GM23338 (cell line): Measurements from ENCODE around the gene PHF20. TPM values are rescaled to one million over a fixed set of nuclear protein-coding genes. Genes with fewer than 3 reads are reported as not detected.
"Not testable (repeated sequence)": the region's sequence is repeated elsewhere in the genome, so short reads cannot be mapped to it uniquely, and the experiment has no call there.

ENCODE experiments used
- ATAC-seq: fragments of 200-7000 bp; cut with Tn5 transposase; 3 replicates; pipeline ENCODE4 v1.9.1; 2020
- DNase-seq: peaks from one replicate; pipeline ENCODE4 v3.0.0-alpha.2; 2015; ENCODE audit warnings: low spot score
- H2AFZ ChIP-seq: fragments of 200-600 bp; sonication (generic); 2 replicates; pipeline ENCODE4 v1.8.0; 2016; ENCODE audit warnings: antibody characterized with exemption, mild to moderate bottlenecking, moderate library complexity
- H3F3A ChIP-seq: fragments of 200-600 bp; sonication (generic); replicated peaks from 2 replicates; pipeline ENCODE4 v1.8.0; 2017; ENCODE audit warnings: antibody characterized with exemption, mixed run types, low read depth
- H3K27ac ChIP-seq: fragments of 200-600 bp; sonication (generic); 2 replicates; pipeline ENCODE4 v1.6.1; 2016; ENCODE audit warnings: low read depth
- H3K27me3 ChIP-seq: fragments of 200-600 bp; sonication (generic); 2 replicates; pipeline ENCODE4 v1.8.0; 2016; ENCODE audit warnings: mild to moderate bottlenecking, mixed run types, moderate library complexity; ENCODE audit not compliant: insufficient read depth
- H3K36me3 ChIP-seq: fragments of 200-600 bp; sonication (generic); 2 replicates; pipeline ENCODE4 v1.8.0; 2016; ENCODE audit warnings: mild to moderate bottlenecking; ENCODE audit not compliant: insufficient read depth
- H3K4me1 ChIP-seq: fragments of 200-600 bp; sonication (generic); 2 replicates; pipeline ENCODE4 v1.8.0; 2016; ENCODE audit warnings: mild to moderate bottlenecking, moderate library complexity; ENCODE audit not compliant: insufficient read depth
- H3K4me2 ChIP-seq: fragments of 200-600 bp; sonication (generic); 2 replicates; pipeline ENCODE4 v1.7.1; 2017; ENCODE audit warnings: mixed run types
- H3K4me3 ChIP-seq: fragments of 200-600 bp; sonication (generic); 2 replicates; pipeline ENCODE4 v1.6.1; 2016; ENCODE audit warnings: mixed run types
- H3K79me2 ChIP-seq: fragments of 200-600 bp; sonication (generic); replicated peaks from 2 replicates; pipeline ENCODE4 v1.8.0; 2017; ENCODE audit warnings: mild to moderate bottlenecking; ENCODE audit not compliant: insufficient read depth
- H3K9me2 ChIP-seq: fragments of 200-600 bp; sonication (generic); 2 replicates; pipeline ENCODE4 v1.8.0; 2017; ENCODE audit not compliant: insufficient read depth
- H4K20me1 ChIP-seq: fragments of 200-600 bp; sonication (generic); replicated peaks from 2 replicates; pipeline ENCODE4 v1.8.0; 2017; ENCODE audit warnings: mild to moderate bottlenecking; ENCODE audit not compliant: insufficient read depth
- H3K27ac Mint-ChIP-seq: 2 replicates; pipeline ENCODE4 v1.8.0; 2020; ENCODE audit warnings: inconsistent platforms, mild to moderate bottlenecking, moderate library complexity, mixed read lengths
- H3K27me3 Mint-ChIP-seq: 3 replicates; pipeline ENCODE4 v1.8.0; 2022; ENCODE audit warnings: low read depth, mild to moderate bottlenecking, moderate library complexity, mixed read lengths, inconsistent platforms; ENCODE audit not compliant: insufficient read depth, poor library complexity
- H3K36me3 Mint-ChIP-seq: 3 replicates; pipeline ENCODE4 v1.8.0; 2021; ENCODE audit warnings: low read depth, mild to moderate bottlenecking, inconsistent platforms, moderate library complexity, mixed read lengths
- H3K4me1 Mint-ChIP-seq: 3 replicates; pipeline ENCODE4 v1.8.0; 2020; ENCODE audit warnings: mild to moderate bottlenecking, inconsistent platforms, mixed read lengths
- H3K4me3 Mint-ChIP-seq: 3 replicates; pipeline ENCODE4 v1.8.0; 2021; ENCODE audit warnings: moderate library complexity, mild to moderate bottlenecking, inconsistent platforms, mixed read lengths
- H3K9me3 Mint-ChIP-seq: 3 replicates; pipeline ENCODE4 v1.8.0; 2020; ENCODE audit warnings: moderate library complexity, mild to moderate bottlenecking, inconsistent platforms, mixed read lengths
- CREB1 ChIP-seq: fragments of 250-450 bp; sonication (Bioruptor Pico); IDR thresholded peaks from 2 replicates; pipeline ENCODE4 v1.5.0; 2020; ENCODE audit warnings: low read depth, mild to moderate bottlenecking, moderate library complexity
- CTCF ChIP-seq, 2 experiments: fragments of 200-600 bp in 1 of 2; sonication (generic) in 1 of 2; conservative IDR thresholded peaks; 2 replicates each; pipeline versions ENCODE4 v1.5.1 to v1.6.1; 2016 to 2017; ENCODE audit warnings: antibody characterized with exemption in 2 of 2, low read depth in 2 of 2, mild to moderate bottlenecking in 2 of 2, moderate library complexity in 1 of 2
- ETS1 ChIP-seq: IDR thresholded peaks from 2 replicates; pipeline ENCODE4 v1.6.1; 2016; ENCODE audit warnings: antibody characterized with exemption
- EZH2phosphoT487 ChIP-seq: fragments of 200-600 bp; sonication (generic); IDR thresholded peaks from one replicate; pipeline ENCODE4 v1.8.1; 2018; ENCODE audit warnings: antibody characterized with exemption; ENCODE audit not compliant: unreplicated experiment
- JUNB ChIP-seq: IDR thresholded peaks from one replicate; pipeline ENCODE4 v1.6.1; 2016; ENCODE audit warnings: antibody characterized with exemption; ENCODE audit not compliant: unreplicated experiment
- NANOG ChIP-seq: IDR thresholded peaks from 2 replicates; pipeline ENCODE4 v1.6.1; 2016; ENCODE audit warnings: antibody characterized with exemption, borderline replicate concordance
- POLR2AphosphoS5 ChIP-seq: IDR thresholded peaks from 2 replicates; pipeline ENCODE4 v1.6.1; 2016; ENCODE audit warnings: antibody characterized with exemption, low read depth
- REST ChIP-seq: IDR thresholded peaks from one replicate; pipeline ENCODE4 v1.6.1; 2018; ENCODE audit warnings: antibody characterized with exemption; ENCODE audit not compliant: unreplicated experiment
- ZNF114 ChIP-seq: fragments of 250-450 bp; sonication (Bioruptor Pico); IDR thresholded peaks from 2 replicates; pipeline ENCODE4 v1.5.0; 2020; ENCODE audit warnings: mild to moderate bottlenecking, moderate library complexity
- ZNF462 ChIP-seq: fragments of 250-450 bp; sonication (Bioruptor Pico); IDR thresholded peaks from 2 replicates; pipeline ENCODE4 v1.5.0; 2020; ENCODE audit warnings: mild to moderate bottlenecking, moderate library complexity
- polyA plus RNA-seq: library from polyadenylated mRNA; unstranded; fragments of >200 nt; fragmentation: Nextera tagmentation; extraction: Ambion mirVana; gene quantifications from 2 replicates; pipeline ENCODE4 v1.2.1, GENCODE V29; 2016
- total RNA-seq: library from RNA; depleted of rRNA; stranded (reverse); fragments of >200 nt; shearing (Covaris generic); gene quantifications from 2 replicates; pipeline ENCODE4 v1.2.3, GENCODE V29; 2014

PHF20 gene
- total and polyA plus RNA-seq, 2 experiments from 2014 or later: 71.8 to 103 TPM

GRCh38 chr20:35895516-35895915, 123.7 kb downstream of the PHF20 start:
- not testable (repeated sequence) for H3K9me3 Mint-ChIP-seq, H3K4me1 Mint-ChIP-seq, H3K27ac Mint-ChIP-seq, H4K20me1 ChIP-seq, H3F3A ChIP-seq, H3K4me3 Mint-ChIP-seq, H3K36me3 Mint-ChIP-seq, H3K4me1 ChIP-seq, H3K27ac ChIP-seq, H3K79me2 ChIP-seq, H3K4me3 ChIP-seq, H3K36me3 ChIP-seq, H3K4me2 ChIP-seq, DNase-seq, H2AFZ ChIP-seq, H3K27me3 ChIP-seq, H3K9me2 ChIP-seq, H3K27me3 Mint-ChIP-seq, ATAC-seq

GRCh38 chr20:35899064-35899463, 127.2 kb downstream of the PHF20 start:
- no peak overlapping the region for H3K4me3 Mint-ChIP-seq
- TF ChIP-seq ZNF114 (CRISPR knock-in tag) (no peak), ETS1 (no peak), EZH2phosphoT487 (no peak), CREB1 (CRISPR knock-in tag) (no peak), CTCF (conservative IDR thresholded peaks at IDR 0.05; ENCODE audit: low read depth in 2 of 2) (no peak), ZNF462 (CRISPR knock-in tag) (no peak), NANOG (no peak), JUNB (no peak), REST (no peak), POLR2AphosphoS5 (no peak)

More at GRCh38 chr20:35899064-35899463, 127.2 kb downstream of the PHF20 start:
- Mint-ChIP-seq H3K4me1 (no peaks in the 10 kb centered on the region), H3K27ac (no peak overlapping the region), H3K9me3 (peaks cover 2% of the 10 kb centered on the region; the same call in 1 of the 3 replicates), H3K36me3 (peaks cover 15% of the 10 kb centered on the region; the same call in 2 of the 3 replicates), H3K27me3 (no peaks in the 10 kb centered on the region)
- DNase-seq (no peak), ATAC-seq (no peak)
- Histone ChIP-seq H2AFZ (no peak overlapping the region), H3K4me3 (no peak overlapping the region), H3K27me3 (no peaks in the 10 kb centered on the region), H3K9me2 (no peaks in the 10 kb centered on the region), H3K4me2 (no peak overlapping the region), H3F3A (no peaks in the 10 kb centered on the region), H3K79me2 (no peaks in the 10 kb centered on the region; the same call in 1 of the 2 replicates), H3K27ac (no peak overlapping the region), H4K20me1 (peaks cover 6% of the 10 kb centered on the region; the same call in 1 of the 2 replicates), H3K4me1 (no peaks in the 10 kb centered on the region), H3K36me3 (no peaks in the 10 kb centered on the region)
